ENCODE measurements around the gene AKAP13. TPM values are rescaled to one million over a fixed set of nuclear protein-coding genes. Genes with fewer than 3 reads are reported as not detected.
"Not testable (repeated sequence)": the region's sequence is repeated elsewhere in the genome, so short reads cannot be mapped to it uniquely, and the experiment has no call there.

Gene AKAP13
- total and polyA plus RNA-seq, 2 of the 13 experiments (the other 11 are each of a cell fraction or from before 2014, with no cell fraction given): 6.7 to 27.1 TPM

- TF ChIP-seq CREB3 (CRISPR knock-in tag; IDR thresholded peaks at IDR 0.05) (no peak), MIER2 (CRISPR knock-in tag; IDR thresholded peaks at IDR 0.05) (no peak), ZNF503 (CRISPR knock-in tag; IDR thresholded peaks at IDR 0.05) (no peak)
These were observed 59.6 kb downstream of the AKAP13 start (continued) for GRCh38 chr15:85439996-85440395.

- Histone ChIP-seq H4K20me1 (ENCODE audit: insufficient read depth, low read length) (0 out of 2 replicates have a peak, but pooled peaks cover 4% of the 10 kb centered on the region), H3K9me3 (ENCODE audit: low read length) (no peaks in the 10 kb centered on the region), H2AFZ (ENCODE audit: low read length) (no peak overlapping the region), H3K4me2 (ENCODE audit: low read depth, low read length) (no peak overlapping the region), H3K9ac (ENCODE audit: insufficient read depth, low read depth, low read length) (no peak overlapping the region), H3K4me1 (ENCODE audit: insufficient read depth, low read length) (peaks cover 20% of the 10 kb centered on the region), H3K27ac (ENCODE audit: extremely low read length, insufficient read depth, low read length) (peak overlapping the region; percentile 19), H3K79me2 (ENCODE audit: insufficient read depth, low read length) (peaks cover 33% of the 10 kb centered on the region), H3K4me3 (replicated peaks in 1 of 3; ENCODE audit: insufficient read depth in 1 of 3, low read depth in 2 of 3, low read length in 3 of 3) (no peak overlapping the region), H3K27me3 (ENCODE audit: control insufficient read depth in 1 of 2, insufficient read depth in 2 of 2, low read length in 2 of 2) (no peaks in the 10 kb centered on the region), H3K36me3 (replicated peaks in 1 of 2; ENCODE audit: control insufficient read depth in 1 of 2, insufficient read depth in 2 of 2, low read length in 2 of 2) (no peaks in the 10 kb centered on the region)
- ChIA-PET CTCF (ENCODE audit: low intra/inter-chr PET ratio, low total read pairs) (no interaction called here), POLR2A (interaction anchor here (0.8 kb wide), 1 partner anchor 28 kb away, joined by 3 read pairs; no protein-coding TSS in a partner anchor)
- TF ChIP-seq SP1 (IDR thresholded peaks at IDR 0.05) (no peak), SP1 (CRISPR knock-in tag; IDR thresholded peaks at IDR 0.05) (no peak), HNRNPH1 (optimal IDR thresholded peaks at IDR 0.05; ENCODE audit: low read depth, low read length) (no peak), ARNTL (CRISPR knock-in tag; IDR thresholded peaks at IDR 0.05) (no peak), BRCA1 (CRISPR knock-in tag; IDR thresholded peaks at IDR 0.05) (no peak)
- FAIRE-seq (no peak), ATAC-seq (no peak), DNase-seq (ENCODE audit: low spot score) (no peak)
- in situ Hi-C loops (cut with HindIII; ENCODE audit: extremely low pct_ligation_motif_present, low pct_unique_long_range_greater_than_20kb): no loop called here
- intact Hi-C loops (cut with micrococcal nuclease; ENCODE audit: unreplicated experiment): no loop called here
- WGBS (ENCODE audit: low lambda C conversion rate): 89% methylated on average over 2 of the region's 2 CpGs
- BruUV-seq (replicated peaks): no TSS peak
These were observed 60.0 kb downstream of the AKAP13 start for GRCh38 chr15:85440451-85440850.

- BruUV-seq (replicated peaks); H3K4me2 ChIP-seq (ENCODE audit: low read depth, low read length); in situ Hi-C loops (cut with HindIII; ENCODE audit: extremely low pct_ligation_motif_present, low pct_unique_long_range_greater_than_20kb); FAIRE-seq; H3K4me3 ChIP-seq (replicated peaks in 1 of 3; ENCODE audit: insufficient read depth in 1 of 3, low read depth in 2 of 3, low read length in 3 of 3); H2AFZ ChIP-seq (ENCODE audit: low read length); H3K27ac ChIP-seq (ENCODE audit: extremely low read length, insufficient read depth, low read length); H3K27me3 ChIP-seq (ENCODE audit: control insufficient read depth in 1 of 2, insufficient read depth in 2 of 2, low read length in 2 of 2); H3K36me3 ChIP-seq (replicated peaks in 1 of 2; ENCODE audit: control insufficient read depth in 1 of 2, insufficient read depth in 2 of 2, low read length in 2 of 2); POLR2A ChIA-PET; H3K9me3 ChIP-seq (ENCODE audit: low read length); H4K20me1 ChIP-seq (ENCODE audit: insufficient read depth, low read length); ATAC-seq; H3K9ac ChIP-seq (ENCODE audit: insufficient read depth, low read depth, low read length); DNase-seq (ENCODE audit: low spot score); CTCF ChIA-PET (ENCODE audit: low intra/inter-chr PET ratio, low total read pairs); intact Hi-C loops (cut with micrococcal nuclease; ENCODE audit: unreplicated experiment): not testable (repeated sequence)
- Histone ChIP-seq H3K4me1 (ENCODE audit: insufficient read depth, low read length) (peaks cover 20% of the 10 kb centered on the region), H3K79me2 (ENCODE audit: insufficient read depth, low read length) (peaks cover 42% of the 10 kb centered on the region)
- 97% methylated on average over 8 of the region's 8 CpGs for WGBS (ENCODE audit: low lambda C conversion rate)
These were observed 61.5 kb downstream of the AKAP13 start for GRCh38 chr15:85441854-85442253.
